GM12874 (cell line): ENCODE measurements around the gene TMEM269.

Experiments used
- TF ChIP-seq, protein P1 (sequence below): IDR thresholded peaks from 2 replicates; pipeline ENCODE4 v1.5.1; 2011; ENCODE audit warnings: low read depth, mild to moderate bottlenecking, control low read depth, low read length, moderate library complexity; ENCODE audit not compliant: insufficient read depth

Gene TMEM269

DNA sequence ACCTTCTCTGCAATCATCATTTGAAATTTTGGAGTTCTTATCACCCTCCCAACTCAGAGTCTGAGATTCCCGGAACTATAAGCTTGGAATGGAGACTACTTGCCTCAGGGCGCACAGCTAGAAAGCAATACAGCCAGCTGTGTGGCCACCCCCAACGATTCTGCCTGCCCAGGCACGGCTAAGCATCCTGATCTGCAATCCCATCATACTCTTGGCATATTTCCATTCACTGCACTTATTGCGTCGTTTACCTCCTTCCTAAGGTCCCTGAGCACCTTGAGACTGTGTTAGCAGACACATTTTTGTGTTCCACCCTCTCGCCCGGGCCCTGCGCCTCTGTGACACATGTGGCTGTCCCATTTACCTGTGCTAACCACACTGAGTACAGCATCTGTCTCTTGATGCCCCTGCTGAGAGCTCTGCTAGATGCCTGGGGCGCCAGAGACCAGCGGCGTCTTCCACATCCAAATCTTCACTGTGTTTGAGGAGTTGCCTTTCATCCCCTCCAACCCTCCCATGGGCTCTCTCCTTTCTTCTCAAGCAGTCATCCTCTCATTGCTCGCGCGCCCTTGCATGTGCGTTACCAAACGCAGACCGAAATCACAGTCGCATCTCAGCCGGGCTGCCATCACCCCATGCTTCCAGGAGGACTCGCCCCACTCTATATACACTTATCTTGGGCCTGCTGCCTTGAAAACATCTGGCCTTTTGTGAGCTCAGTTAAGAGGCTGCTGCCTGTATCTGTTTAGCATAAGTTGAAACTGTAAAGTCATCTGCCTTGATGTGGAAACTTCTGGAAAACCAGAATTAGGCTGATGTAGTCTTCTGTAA, 41.3 kb upstream of the TMEM269 start:
- TF ChIP-seq, protein P1, sequence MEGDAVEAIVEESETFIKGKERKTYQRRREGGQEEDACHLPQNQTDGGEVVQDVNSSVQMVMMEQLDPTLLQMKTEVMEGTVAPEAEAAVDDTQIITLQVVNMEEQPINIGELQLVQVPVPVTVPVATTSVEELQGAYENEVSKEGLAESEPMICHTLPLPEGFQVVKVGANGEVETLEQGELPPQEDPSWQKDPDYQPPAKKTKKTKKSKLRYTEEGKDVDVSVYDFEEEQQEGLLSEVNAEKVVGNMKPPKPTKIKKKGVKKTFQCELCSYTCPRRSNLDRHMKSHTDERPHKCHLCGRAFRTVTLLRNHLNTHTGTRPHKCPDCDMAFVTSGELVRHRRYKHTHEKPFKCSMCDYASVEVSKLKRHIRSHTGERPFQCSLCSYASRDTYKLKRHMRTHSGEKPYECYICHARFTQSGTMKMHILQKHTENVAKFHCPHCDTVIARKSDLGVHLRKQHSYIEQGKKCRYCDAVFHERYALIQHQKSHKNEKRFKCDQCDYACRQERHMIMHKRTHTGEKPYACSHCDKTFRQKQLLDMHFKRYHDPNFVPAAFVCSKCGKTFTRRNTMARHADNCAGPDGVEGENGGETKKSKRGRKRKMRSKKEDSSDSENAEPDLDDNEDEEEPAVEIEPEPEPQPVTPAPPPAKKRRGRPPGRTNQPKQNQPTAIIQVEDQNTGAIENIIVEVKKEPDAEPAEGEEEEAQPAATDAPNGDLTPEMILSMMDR, result no peak

DNA sequence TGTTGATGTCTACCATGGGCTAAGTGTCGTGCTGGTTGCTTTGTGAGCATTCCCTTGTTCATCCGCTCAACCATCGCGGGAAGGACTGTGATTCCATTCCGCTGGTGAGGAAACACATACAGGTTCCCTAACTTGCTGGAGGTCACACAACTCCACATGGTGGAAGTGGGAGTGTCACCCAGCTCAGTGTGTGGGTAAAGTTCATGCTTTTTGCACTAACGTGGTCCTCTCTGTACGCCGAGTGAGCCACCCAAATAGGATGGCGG, 40.7 kb upstream of the TMEM269 start:
- TF ChIP-seq, protein P1, result no peak

DNA sequence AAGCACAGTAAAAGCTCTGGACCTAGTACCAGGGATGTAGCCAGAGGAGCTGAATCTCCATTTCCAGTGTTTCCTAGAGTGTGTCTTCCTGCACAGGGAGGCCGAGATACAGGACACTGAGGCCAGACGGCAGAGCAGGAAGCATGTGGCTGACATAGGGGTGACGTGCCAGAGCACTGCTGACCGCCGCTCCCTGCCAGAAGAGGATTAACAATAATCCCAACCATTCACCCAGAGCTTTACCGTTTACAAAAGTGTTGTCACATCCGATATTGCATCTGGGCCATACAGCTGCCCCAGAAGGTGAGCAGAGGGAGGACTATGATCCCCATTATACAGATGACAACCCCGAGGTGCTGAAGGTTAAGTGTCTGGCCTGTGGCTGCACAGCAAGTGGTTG, 38.9 kb upstream of the TMEM269 start:
- TF ChIP-seq, protein P1, result no peak

DNA sequence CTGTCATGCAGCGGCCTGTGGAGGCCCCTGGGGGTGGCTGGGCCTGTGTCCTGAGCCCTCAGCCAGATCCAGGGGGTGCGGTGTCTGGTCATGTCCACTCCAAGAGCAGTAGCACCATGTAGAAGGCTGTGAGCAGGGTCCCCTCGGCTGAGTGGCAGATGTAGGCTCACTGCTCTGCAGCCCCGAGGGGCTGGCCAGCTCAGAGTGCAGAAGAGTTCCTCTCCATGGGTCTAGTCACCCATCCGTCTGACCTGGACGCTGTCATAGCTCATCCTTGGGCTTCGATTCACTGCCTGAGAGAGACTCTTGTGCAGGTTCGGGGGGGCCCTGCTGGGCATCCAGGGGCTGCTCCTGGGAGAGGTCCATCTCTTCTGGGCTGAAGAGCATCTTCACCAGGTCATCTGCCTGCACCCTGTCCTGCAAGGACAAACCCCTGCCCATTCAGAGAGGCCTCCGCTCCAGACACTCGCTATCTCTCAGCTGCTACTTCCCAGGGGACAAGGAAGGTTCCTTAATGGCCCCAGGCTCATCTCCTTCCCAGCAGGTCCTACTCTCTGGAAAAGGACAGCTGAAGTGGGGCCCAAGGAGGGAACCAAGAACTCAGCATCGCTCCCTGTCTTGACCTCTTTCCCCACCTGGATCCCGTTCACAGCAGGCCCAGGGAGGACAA, 38.2 kb upstream of the TMEM269 start:
- TF ChIP-seq, protein P1, result no peak

DNA sequence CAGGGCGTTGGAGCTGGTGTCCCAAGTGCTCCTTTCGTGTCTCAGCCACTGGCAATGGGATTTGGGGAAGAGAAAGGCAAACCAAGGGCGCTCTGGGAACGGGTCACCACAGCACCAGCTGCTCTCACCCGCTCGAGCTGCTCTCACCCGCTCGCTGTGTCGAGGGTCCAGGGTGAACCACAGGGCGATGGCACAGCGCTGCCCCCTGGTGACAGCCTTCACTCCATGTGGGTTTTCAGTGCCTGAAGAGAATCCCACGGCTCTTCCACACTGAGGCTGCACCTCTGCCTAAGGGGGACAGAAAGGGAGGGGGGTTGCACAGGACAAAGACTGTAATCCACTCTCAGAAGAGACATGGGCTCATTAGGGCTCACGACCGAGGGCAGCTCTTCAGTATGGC, 37.7 kb upstream of the TMEM269 start:
- TF ChIP-seq, protein P1, result peak; percentile 78

DNA sequence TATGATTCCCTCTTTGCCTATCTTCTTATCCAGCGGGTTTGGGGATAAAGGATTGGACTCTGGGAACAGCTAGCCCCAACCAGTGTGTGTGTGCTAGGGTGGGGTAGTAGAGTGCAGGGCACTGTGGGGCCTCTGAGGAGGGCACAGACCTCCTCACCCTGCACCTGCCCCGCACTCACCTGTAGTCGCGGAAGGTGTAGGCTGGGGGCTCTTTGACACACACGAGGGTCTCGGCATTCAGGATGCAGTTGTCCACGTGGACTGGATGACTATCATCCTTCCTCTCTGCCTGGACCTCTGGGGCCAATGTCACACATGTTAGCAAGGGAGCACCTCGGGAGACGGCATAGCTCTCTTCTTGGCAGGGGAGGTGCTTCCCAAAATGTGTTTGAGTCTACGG, 36.8 kb upstream of the TMEM269 start:
- TF ChIP-seq, protein P1, result no peak

DNA sequence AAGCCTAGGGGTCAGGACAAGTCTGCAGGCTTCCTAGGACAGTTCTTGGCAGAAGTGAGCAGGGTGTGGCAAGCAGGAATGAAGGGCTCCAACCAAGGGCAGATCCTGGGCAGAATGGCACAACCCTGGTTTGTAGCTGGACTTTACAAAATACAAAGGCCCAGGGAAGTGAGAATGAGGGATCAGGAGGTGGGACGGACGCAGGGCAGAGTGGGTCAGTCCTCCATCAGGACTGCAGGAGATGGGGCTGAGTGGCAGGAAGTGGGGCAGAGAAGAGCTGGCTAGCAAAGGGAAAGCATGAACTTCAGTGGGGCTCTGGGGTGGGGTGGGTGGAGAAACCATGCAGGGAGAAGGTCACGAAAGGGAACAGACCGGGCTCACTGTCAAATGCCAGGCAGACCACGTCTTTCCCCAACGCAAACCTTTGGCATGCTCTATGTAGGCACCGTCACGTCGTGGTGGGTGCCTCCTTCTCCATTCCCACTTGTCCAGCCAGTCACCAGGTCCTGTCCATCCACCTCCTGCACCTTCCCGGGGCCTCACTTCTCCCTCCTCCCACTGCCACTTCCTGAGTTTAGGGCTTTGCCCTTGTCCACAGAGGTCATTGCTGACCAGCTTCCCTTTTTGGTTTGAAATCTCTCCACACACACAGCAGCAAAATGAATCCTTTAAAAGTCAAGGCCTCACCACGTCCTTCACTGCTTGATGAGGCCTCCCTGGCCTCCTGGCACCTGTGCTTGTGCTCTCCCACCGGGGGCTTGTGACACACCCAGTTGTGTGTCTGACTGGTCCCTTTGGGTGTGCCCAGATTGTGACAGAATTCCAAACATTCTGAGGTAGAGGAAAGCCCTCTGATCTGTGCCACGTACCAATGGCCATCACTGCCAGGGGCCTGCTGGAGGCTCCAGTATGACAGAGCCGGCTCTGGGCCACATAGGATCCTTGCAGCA, 36.1 kb upstream of the TMEM269 start:
- TF ChIP-seq, protein P1, result no peak
